Measurements from ENCODE around the gene JADE2.

Gene JADE2

DNA sequence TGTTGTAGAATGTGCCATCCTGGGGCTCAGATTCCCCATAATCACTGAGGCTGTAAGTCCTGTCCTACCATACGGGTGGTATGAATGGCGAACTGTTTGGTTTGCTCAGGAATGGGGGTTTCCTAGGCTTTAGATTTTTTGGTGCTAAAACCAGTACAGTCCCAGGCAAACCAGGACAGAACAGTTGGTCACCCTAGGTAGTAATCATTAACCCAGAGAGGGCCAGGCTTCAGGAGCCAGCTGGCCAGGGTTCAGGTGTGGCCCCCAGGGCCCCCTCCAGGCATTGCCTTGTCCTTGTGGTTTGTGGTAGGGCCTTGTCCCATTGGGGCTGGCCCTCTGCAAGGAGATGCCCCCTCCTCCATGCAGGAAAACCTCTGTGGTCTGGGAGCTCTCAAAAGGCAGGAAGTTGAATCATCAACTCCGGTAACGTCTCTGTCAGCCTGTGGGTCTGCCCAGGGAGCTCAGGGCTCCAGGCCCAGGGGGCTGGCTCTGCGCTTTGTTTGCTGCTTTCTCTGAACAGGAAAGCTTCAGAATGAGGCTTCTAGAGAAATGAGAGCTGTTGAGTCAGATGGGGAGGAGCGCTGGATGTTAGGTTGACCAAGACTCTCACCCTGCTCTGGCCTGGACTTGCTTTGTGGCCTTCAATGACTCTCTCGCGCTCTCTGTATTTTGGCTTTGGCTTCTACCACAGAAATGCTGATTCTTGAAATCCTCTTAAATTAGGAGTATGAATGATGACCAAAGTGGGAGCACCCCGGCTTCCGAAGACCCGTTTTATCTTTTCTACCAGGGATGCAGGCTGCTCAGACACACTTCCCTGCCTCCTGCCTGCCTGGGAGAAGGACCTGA is 22.2 kb upstream of the JADE2 start:
- DNase-seq (ENCODE audit: low read depth): peak; percentile 72
- no peak overlapping the region for H3K4me3 ChIP-seq (ENCODE audit: low read length)
- TF ChIP-seq, protein P1, sequence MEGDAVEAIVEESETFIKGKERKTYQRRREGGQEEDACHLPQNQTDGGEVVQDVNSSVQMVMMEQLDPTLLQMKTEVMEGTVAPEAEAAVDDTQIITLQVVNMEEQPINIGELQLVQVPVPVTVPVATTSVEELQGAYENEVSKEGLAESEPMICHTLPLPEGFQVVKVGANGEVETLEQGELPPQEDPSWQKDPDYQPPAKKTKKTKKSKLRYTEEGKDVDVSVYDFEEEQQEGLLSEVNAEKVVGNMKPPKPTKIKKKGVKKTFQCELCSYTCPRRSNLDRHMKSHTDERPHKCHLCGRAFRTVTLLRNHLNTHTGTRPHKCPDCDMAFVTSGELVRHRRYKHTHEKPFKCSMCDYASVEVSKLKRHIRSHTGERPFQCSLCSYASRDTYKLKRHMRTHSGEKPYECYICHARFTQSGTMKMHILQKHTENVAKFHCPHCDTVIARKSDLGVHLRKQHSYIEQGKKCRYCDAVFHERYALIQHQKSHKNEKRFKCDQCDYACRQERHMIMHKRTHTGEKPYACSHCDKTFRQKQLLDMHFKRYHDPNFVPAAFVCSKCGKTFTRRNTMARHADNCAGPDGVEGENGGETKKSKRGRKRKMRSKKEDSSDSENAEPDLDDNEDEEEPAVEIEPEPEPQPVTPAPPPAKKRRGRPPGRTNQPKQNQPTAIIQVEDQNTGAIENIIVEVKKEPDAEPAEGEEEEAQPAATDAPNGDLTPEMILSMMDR (conservative IDR thresholded peaks at IDR 0.05; ENCODE audit: low read depth, low read length): no peak

GRCh38 chr5:134503937-134504437 is 21.5 kb upstream of the JADE2 start:
- TF ChIP-seq, protein P1 (conservative IDR thresholded peaks at IDR 0.05; ENCODE audit: low read depth, low read length): no peak
- DNase-seq (ENCODE audit: low read depth): no peak
- no peak overlapping the region for H3K4me3 ChIP-seq (ENCODE audit: low read length)

DNA sequence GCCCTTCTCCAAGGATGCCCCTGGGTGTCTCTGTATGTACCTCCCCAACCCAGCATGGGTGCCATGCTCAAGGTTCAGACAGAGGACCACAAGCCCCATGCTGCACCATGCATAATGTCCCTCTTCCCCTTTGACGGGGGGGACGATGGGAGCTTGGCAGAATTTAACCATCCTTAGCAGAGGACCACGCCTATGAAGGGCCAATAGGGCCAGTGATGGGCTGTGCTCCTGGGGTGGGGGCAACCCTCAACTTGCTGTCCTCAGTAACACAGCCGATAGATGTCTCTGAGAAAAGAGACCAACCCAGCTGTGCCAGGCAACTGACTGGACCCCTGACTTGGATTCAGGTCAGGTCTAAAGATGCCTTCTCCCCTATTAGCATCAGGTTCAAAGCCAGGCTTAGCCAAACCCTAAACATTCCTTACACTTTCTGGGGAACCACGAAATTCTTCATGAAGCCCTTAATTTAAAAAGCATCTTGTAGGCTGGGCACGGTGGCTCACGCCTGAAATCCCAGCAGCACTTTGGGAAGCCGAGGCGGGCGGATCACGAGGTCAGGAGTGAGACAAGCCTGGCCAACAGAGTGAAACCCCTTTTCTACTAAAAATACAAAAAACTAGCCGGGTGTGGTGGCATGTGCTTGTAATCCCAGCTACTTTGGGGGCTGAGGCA is 20.7 kb upstream of the JADE2 start:
- no peak for DNase-seq (ENCODE audit: low read depth)

DNA sequence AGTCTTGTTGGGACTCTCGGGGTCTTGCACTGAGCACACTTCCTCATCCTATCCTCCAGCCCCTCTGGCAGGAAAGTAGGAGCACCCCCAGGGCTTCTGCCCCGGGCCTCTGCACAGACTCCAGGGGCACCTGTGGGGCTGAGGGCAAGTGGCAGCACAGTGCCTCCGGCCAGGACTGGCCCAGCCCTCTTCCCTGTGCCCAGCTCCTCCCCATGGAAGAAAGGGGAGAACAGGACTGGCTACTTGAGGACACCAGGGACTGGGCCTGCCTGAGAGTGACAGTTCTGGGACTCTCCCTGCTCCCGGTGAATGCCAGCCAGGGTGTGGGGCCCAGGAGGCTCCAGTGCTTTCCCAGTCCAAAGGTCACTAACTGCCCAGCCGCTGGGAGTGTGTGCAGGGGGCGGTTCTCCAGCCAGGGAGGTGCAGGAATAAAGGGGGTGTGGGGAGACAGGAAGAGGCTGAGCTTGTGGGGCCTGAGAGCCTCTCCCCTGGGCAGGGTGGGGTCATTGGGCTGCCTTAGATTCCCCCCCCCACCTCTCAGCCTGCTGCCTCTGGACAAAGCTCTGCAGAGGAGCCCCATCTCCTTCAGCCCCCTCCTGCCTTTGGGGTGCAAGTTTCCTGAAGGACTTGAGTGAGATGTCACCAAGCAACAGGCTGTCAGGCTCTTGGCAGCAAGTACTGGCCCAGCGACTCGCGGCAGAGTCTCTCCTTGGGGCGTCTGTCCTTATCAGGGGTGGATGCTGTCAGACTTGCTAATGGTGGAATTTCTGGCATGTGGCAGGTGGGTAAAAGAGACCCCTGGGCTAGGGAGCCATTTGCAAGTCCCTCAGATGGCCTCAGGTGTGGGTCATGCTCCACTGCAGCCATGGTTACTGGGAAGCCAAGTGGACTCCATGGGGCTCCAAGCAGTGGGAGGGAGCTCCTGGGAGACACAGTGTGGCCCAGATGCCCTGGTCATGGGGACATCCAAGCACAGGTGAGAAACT is 19.1 kb upstream of the JADE2 start:
- TF ChIP-seq, protein P1 (conservative IDR thresholded peaks at IDR 0.05; ENCODE audit: low read depth, low read length): no peak
- no peak for DNase-seq (ENCODE audit: low read depth)
- H3K4me3 ChIP-seq (ENCODE audit: low read length): no peak overlapping the region

More for the DNA sequence above, 20.7 kb upstream of the JADE2 start:
- TF ChIP-seq, protein P1 (conservative IDR thresholded peaks at IDR 0.05; ENCODE audit: low read depth, low read length): no peak
- H3K4me3 ChIP-seq (ENCODE audit: low read length): no peak overlapping the region

- no peak overlapping the region for H3K4me3 ChIP-seq (ENCODE audit: low read length)
- TF ChIP-seq, protein P1 (conservative IDR thresholded peaks at IDR 0.05; ENCODE audit: low read depth, low read length): no peak
- DNase-seq (ENCODE audit: low read depth): no peak
These were observed 18.0 kb upstream of the JADE2 start for GRCh38 chr5:134507452-134507851.

DNA sequence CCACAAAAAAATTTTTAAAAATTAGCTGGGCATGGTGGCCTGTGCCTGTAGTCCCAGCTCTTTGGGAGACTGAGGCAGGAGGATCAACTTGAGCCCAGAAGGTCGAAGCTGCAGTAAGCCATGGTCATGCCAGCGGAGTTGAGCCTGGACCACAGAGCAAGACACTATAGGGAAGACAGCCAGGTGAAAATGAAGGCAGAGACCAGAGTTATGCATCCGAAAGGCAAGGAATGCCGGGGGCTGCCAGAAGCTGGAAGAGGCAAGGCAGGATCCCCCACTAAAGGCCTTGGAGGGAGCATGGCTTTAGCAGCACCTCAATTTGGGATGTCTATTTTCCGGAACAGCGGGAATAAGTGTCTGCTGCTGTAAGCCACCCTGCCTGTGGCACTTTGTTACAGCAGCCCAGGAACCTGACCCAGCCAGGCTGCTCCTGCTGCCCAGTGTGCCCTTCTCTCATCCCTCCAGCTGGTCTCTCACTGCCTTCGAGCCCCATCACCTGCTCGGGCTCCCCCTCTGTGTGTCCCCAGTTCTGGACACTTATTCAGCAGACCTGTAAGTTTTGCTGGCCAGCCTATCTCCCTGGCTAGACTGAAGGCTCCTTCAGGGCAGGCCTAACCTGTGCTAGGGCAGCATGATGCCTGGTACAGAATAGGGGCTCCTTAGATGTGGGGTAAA is 16.8 kb upstream of the JADE2 start:
- no peak overlapping the region for H3K4me3 ChIP-seq (ENCODE audit: low read length)
- no peak for DNase-seq (ENCODE audit: low read depth)
- TF ChIP-seq, protein P1 (conservative IDR thresholded peaks at IDR 0.05; ENCODE audit: low read depth, low read length): no peak

All from retinal pigment epithelial cell (primary cell).